ENCODE data around the gene LMF2. TPM values are rescaled to one million over a fixed set of nuclear protein-coding genes. Genes with fewer than 3 reads are reported as not detected.
"Not testable (repeated sequence)": the region's sequence is repeated elsewhere in the genome, so short reads cannot be mapped to it uniquely, and the experiment has no call there.

LMF2 gene
- total RNA-seq, 1 experiment from 2014 or later = 87.5 TPM

DNA sequence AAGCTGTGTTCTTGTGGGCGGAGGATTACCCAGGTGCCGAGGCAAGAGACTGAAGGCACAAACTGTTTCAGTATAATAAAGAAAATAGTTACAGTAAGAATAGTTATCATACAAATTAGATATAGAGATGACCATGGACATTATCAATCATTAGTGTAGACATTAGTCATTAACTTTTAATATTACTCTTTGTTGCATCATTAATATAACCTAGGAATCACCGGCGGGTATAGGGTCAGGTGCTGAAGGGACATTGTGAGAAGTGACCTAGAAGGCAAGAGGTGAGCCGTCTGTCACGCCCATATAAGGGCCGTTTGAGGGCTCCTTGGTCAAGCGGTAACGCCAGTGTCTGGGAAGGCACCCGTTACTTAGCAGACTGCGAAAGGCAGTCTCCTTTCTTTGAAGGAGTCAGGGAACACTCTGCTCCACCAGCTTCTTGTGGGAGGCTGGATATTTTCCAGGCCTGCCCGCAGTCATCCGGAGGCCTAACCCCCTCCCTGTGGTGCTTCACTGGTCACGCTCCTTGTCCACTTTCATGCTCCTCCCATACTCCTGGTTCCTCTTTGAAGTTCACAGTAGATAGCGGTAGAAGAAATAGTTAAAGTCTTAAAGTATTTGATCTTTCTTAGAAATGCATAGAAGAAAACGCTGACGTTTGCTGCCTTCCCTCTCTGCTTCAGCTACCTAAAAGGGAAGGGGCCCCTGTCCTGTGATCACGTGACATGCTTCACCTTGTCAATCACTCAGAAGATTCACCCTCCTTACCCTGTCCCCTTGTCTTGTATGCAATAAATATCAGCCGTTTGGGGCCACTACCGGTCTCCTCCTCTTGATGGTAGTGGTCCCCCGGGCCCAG, 26.6 kb upstream of the LMF2 start:
- not testable (repeated sequence) for DNase-seq (ENCODE audit: low read depth)

DNA sequence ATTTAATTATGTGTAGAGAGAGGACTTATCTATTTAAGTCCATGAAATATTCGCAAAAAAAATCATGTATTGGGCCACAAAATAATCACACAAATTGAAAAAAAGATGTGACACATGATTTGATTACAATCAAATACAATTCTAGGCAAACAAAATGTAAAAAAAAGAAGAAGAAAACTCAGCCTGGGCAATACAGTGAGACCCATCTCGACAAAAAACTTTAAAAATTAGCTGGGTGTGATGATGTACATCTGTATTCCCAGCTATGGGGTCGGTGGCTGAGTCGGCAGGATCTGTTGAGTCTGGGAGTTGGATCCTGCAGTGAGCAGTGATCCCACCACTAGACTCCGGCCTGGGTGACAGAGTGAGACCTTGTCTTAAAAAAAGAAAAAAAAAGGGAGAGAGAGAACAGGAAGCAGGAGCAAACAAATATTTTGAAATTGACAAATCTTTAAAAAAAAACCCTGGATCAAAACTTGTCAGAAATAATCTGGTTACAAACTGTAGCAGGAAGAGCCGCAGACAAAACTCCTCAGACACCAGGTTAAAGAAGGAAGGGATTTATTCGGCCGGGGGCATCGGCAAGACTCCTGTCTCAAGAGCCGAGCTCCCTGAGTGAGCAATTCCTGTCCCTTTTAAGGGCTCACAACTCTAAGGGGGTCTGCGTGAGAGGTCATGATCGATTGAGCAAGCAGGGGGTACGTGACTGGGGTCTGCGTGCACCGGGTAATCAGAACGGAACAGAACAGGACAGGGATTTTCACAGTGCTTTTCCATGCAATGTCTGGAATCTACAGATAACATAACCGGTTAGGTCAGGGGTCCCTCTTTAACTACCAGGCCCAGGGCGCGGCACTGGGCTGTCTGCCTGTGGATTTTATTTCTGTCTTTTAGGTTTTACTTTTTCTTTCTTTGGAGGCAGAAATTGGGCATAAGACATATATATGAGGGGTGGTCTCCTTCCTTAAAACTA, 25.6 kb upstream of the LMF2 start:
- DNase-seq (ENCODE audit: low read depth) = no peak

DNA sequence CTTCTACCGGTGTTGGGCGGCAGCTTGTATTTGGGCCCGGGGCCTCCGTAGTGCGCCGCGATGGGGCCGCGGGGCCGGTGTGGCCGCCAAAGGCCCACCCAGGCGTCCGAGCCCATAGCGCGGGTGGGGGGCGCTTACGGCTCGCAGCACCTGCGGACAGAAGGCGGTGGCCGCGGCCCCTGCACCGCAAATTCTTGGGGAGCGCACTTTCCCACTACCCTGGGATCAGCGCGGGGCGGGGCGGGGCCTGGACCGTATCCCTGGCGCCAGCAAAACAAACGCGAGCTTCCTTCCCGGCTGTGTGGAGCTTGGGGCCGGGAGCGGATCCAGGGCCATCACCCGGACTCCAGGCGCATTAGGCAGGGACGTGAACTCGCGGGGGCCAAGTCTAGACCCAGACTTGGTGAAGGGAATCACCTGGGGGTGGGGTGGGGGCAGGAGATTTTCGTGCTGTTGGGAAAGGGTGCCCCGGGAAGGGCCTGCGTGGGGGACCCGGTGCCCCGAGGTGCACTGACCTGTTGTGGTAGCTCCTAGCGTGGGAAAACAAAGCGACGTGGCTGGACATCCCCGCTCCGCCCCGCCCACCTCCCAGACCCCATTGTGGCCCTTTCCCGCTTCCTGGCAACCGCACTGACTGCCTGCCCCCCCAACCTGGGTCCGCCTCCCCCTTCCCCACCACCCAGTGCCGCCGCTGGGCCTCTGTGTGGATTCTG, 24.6 kb upstream of the LMF2 start:
- DNase-seq (ENCODE audit: low read depth) = no peak

DNA sequence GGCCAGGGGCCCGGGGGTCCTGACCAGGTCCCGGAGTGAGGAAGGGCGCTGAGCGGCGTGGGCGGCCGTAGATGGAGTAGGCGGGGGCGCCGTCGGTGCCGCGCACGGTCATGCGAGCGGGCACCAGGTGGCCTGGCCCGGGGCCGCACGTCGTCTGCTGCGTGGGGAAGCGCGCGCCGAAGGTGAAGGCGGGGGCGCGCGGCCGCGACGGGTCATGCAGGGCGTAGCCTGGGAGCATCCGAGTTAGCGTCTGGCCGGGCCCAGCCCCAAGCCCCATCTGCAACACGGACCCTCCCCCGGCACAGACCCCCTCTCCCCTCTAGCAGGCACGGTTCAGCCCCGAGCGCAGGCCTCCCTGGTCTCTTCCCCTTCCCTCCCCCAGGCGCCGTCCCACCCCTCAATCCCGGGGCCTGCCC, 24.1 kb upstream of the LMF2 start:
- no peak for DNase-seq (ENCODE audit: low read depth)

DNA sequence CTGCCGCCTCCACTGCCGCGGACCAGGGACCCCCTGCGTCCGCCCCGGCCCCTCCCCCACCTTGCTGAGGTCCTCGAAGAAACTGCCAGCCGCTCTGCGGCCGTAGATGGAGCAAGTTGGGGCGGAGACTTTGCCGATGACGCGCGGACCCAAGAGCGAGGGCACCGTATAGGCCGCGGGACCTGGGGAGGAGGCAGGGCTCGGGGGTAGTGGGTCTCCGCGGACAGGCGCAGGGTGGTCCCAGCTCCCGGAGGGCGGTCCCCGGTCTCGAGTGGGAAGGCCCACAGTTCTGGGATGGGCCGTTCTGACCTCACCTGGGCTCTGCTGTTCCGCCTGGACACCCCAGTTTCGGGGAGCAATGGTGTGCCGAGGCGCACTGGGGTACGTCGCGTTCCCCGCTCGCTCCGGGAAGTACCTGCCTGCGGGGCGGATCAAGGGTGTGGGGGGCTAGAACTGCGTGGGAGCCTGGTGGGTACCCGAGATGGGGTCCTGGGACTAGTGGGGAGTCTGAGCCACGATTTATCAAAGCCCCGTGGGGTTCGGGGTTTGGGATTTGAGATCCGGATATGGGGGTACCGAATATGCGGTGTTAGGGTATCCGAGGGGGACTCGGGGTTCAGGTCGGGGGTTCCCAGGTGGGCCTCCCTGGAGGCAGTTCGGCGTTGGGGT, 23.5 kb upstream of the LMF2 start:
- peak; percentile 55 for DNase-seq (ENCODE audit: low read depth)

DNA sequence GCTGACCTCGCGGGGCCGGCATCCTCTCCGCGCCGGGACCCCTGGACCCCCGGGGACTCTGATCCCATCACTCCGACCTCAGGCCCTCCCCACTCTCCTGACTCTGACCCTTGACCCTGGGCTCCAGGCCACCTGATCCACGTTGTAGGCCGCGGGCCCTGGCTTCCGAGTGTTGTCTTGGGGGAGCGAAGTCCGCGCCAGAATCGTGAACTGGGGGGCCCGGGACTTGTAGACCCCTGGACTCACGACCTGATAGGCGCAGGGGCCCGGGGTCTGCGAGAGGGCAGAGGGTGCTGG, 23.0 kb upstream of the LMF2 start:
- no peak for DNase-seq (ENCODE audit: low read depth)

DNA sequence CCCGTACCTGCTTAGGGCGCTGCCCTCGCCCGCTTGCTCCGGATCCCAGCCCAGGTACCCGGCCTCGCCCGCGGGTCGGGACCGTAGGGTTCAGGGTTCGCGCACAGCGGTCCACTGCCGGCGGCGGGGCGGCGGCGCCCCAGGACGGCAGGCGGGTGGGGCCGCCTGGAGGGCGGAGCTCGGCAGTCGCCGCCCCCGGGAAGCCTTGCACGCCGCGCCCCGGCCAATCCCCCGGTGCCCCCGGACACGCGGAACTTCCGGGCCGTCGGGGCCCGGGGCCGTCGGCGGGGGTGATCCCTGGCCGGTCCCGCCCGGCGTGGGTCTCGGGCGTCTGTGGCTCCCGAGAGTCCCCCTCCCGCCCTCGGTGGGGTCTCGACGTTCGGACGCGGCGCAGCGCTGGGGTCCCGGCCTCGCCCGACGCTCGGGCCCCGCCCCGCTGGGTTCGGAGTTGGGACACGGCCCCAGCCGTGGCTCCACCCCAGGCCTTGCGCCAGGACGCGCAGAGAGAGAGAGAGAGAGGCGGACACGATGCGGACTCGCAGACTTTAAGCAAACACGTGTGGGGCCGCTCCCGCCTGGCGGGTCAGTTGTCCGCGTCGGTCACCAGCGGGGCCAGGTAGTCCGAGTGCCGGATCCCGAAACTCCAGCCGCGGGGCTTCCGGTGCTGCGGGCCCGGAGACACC, 22.5 kb upstream of the LMF2 start, which contains the start of gene TYMP:
Gene TYMP (minus strand): TSS at position 116 of the 683 bp plus-strand sequence. CDS start 303 bp downstream, outside the sequence.
- DNase-seq (ENCODE audit: low read depth) = peak; percentile 43

DNA sequence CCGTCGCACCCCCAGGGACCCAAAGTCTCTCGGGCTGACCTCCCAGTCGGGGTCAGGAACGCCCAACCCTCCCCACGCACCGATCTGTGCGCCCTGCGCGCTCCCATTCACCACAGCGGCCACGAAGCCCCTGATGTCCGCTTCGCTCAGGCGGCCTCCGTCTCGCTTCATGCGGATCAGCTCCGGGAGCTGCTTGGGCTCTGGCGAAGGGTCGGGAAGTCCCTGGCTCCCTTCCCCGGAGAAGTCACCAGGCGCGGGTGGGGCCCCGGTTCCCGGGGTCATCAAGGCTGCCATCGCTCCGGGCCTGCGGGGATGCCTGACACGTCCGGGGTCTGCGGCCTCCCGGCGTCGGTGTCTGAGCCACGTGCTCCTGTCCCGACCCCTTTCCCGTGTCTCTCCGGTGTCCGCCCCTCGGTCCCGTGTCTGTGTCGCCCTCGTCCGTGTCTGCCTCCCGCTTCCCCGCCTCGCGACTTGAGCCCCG, 22.0 kb upstream of the LMF2 start:
- DNase-seq (ENCODE audit: low read depth) = no peak

DNA sequence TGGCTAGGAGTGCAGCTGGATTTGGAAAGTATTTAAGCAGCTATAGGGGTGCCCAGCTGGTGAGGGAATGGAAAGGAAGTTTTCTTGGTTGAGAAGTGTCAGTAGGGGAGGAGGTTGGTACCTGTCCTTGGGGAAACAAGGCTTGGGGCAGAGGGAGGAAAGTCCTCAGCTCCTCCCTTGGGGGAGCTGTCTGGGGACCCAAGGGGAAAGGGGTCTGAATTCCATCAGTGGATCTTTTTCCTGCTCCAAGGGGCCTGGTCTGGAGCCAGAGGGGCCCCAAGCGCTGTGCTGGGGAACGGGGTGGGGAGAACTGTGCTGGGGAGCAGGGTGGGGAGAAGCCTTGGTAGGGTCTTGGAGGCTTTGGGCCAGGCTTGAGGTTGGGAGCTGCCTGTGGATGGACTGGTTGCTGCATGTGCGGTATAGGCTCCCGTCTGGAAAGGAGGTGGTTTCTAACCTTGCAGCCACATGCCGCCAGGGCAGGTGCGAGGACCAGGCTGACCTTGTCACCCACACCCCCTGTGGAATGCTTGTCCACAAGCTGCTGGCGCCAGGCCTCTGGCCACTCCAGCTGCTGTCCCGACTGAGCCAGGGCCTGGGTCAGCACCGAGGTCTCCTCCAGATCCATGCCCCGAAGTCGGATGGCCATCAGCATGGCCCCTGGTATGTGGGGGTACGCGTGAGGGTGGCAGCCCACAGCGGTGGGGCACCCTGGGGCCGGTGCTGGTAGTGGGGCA, 21.3 kb upstream of the LMF2 start:
- no peak for DNase-seq (ENCODE audit: low read depth)

DNA sequence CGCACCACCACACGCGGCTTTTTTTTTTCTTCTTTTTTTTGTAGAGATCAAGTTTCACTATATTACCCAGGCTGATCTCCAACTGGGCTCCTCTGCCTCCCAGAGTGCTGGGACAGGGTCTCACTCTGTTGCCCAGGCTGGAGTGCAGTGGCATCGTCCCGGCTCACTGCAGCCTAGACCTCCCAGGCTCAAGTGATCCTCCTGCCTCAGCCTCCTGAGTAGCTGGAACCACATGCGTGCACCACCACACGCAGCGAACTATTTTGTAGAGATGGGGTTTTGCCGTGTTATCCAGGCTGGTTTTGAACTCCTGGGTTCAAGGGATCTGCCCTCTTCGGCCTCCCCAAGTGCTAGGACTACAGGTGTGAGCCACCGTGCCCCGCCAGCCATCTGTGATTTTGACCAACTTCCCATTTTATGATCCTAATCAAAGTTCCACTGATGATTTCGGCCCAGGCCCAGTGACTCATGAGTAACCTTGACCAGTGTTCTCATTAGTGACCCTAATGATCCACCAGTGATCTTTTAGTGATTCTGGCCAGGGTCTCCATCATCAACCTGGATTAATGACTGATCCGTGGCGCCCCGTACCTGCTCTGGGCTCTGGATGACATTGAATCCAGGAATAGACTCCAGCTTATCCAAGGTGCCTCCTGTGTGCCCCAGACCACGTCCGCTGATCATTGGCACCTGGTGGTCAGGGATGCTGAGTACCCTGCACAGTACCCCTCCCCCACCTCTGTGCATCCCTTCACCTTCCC, 20.6 kb upstream of the LMF2 start:
- no peak for DNase-seq (ENCODE audit: low read depth)

DNA sequence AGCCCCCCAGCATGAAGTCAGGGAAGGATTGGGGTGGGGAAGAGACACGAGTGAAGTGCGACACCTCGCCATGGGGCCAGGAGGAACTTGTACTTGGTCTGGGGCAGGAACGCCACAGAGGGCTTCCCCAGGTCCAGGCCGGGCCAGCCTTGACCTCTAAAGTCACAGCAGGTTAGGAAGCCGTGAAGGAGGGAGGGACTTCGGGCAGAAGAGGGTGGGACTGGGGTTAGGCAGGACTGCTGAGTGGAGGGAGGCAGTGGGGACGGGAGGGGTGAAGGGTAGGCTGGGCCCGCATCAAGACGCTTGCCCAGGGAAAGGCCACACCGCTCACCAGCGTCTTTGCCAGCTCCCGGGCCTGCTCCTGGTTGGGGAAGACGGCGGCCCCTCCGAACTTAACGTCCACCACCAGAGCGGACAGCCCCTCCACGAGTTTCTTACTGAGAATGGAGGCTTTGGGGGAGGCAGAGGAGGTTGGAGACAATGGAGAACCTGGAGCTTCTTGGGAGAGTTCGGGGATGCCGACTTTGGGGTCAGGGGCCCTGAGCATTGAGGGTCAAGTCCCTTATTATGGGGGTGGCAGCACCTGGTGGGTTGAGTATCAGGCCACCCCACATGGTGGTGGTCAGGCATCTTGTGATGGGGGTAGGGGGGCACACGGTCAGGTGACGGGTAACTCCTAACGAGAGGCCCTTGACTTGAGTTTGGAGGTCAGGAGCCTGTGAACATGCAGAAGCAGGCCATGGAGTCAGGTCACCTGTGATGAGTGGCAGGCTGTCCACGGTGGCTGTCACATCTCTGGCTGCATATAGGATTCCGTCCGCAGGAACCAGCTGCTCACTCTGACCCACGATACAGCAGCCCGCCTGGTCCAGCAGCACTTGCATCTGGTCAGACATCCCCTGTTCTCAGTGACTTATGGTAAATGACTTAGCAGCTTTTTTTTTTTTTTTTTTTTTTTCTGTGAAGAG, 19.6 kb upstream of the LMF2 start:
- DNase-seq (ENCODE audit: low read depth) = no peak

DNA sequence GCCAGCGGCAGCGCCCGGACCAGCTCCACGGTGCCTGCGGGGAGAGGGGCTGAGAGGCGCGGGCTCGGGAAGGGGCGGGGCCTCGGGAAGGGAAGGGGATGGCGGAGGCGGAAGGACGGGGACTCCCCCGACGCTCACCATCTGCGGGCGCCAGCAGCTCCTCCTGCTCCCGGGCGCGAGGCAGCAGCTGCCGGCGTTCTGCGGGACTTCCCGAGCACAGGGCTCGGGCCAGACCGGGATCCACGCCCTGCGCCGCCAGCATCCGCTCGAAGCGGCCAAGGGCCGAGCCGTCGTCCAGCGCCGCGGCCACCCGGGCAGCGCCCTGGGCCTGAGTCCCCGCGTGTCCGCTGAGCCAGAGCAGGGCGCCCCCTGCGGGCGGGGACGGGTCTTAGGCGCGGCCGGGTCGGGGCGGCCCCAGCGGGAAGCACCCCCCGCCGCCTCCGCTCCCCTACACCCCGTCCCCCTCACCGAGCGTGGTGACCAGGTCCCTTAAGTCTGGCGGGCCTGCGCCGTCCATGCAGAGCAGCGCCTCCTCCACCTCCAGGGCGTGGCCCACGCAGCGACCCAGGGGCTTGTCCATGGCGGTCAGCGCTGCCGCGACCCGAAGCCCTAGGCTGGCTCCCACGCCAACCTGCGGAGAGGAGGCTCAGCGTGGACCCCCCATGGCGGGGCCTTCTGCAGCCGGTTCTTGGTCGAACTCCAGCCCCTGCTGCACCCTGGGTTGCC, 18.8 kb upstream of the LMF2 start:
- peak; percentile 67 for DNase-seq (ENCODE audit: low read depth)

DNA sequence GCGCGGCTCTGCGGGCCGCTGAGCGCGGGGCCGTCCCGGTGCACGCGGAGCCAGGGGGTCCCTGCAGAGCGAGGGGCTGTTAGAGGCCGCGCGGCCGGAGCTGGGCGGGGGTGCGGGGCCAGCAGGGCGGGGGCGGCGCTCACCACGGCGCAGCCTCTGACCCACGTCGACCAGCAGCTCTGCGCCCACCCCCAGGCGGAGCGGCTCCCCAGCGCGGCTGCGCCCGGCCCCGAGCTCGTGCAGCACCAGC, 18.3 kb upstream of the LMF2 start:
- DNase-seq (ENCODE audit: low read depth) = no peak

DNA sequence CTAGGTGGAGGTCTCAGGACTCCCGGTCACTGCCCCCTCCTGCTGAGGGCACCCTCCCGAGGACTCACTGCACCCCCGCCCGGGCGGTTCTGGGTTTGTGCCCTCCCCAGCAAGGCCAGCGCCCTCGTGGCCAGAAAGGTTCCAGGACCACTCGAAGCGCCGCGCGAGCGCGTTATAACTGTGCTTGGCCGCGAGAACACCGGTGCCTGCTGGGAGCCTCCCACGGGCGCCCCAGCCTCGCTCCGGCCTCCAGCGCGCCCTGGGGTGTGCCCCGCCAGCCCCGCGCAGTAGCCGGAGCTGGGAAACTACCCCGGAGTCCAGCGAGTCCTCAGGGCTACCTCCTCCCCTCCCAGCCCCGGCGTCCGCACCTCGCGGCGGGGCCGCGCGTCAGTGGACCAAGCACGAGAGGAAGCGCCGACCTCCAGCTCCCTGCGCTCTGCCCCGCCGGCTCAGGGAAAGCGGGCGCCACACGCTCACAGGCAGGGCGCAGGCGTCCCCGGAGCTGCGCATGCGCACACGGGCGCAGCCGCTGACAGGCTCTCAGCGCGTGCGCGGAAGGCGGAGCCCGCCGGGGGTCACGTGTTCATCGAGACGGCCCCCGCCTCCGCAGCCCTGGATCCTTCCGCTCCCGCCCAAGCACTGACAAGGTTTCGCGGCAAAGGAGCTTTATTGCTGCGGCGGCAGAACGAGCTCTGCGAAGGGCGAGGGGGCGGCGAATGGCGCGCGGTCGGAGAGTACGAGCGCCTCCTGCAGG, 17.8 kb upstream of the LMF2 start, which contains the start of gene SCO2:
Gene SCO2 (minus strand): TSS at position 495 of the 754 bp plus-strand sequence. CDS start 1,187 bp downstream, outside the sequence.
- peak; percentile 95 for DNase-seq (ENCODE audit: low read depth)

DNA sequence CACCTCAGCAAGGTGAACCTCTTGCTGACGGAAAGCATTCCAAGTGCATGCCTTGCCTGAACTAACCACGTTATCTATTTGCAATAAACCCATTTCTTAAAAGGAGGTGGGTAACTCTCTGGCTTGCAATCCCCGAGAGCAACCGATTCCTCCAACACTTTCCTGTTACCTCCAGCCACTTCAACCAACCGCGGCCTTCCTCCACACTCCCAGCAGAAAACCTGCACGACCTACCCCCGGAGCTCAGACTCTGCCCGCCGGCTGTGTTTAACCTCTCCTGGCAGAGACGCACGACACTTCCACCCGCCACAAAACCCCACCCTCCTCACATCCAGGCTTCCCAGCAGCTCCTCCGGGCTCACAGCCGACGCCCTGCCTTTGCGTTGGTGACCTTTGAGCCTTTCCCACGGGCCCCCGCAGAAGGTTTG, 17.2 kb upstream of the LMF2 start:
- no peak for DNase-seq (ENCODE audit: low read depth)
